CD4-positive, CD25-positive, alpha-beta regulatory T cell (primary cell): ENCODE results near the gene SOX2. TPM values are rescaled to one million over a fixed set of nuclear protein-coding genes. Genes with fewer than 3 reads are reported as not detected.

ENCODE experiments used
- ATAC-seq, 2 donors: fragments of 150-1000 bp; cut with Tn5 transposase; one replicate each; pipeline ENCODE4 v1.10.0; 2021; ENCODE audit warnings: low read depth in 2 of 2, moderate number of reproducible peaks in 2 of 2, moderate library complexity in 1 of 2
- DNase-seq, 3 donors: peaks; one replicate each; pipeline versions ENCODE4 v3.0.0 to v3.0.0-alpha.2; 2012 to 2022; ENCODE audit warnings: mixed read lengths in 1 of 3
- H3K27ac ChIP-seq: one replicate; pipeline ENCODE4 v1.7.0; 2013; ENCODE audit warnings: mild to moderate bottlenecking, low read length; ENCODE audit not compliant: insufficient read depth, poor library complexity, severe bottlenecking
- H3K27me3 ChIP-seq: one replicate; pipeline ENCODE4 v1.7.0; 2013; ENCODE audit warnings: low read length; ENCODE audit not compliant: control insufficient read depth, insufficient read depth
- H3K36me3 ChIP-seq: one replicate; pipeline ENCODE4 v1.7.0; 2013; ENCODE audit warnings: mild to moderate bottlenecking, low read length, moderate library complexity; ENCODE audit not compliant: control insufficient read depth, insufficient read depth
- H3K4me1 ChIP-seq: 2 replicates; pipeline ENCODE4 v1.7.0; 2013; ENCODE audit warnings: mild to moderate bottlenecking, low read length; ENCODE audit not compliant: insufficient read depth, control insufficient read depth, poor library complexity, severe bottlenecking
- H3K4me3 ChIP-seq: one replicate; pipeline ENCODE4 v1.7.0; 2013; ENCODE audit warnings: low read depth, mild to moderate bottlenecking, low read length, moderate library complexity
- H3K9me3 ChIP-seq, 2 experiments: 1 replicate in 1 of 2; 2 replicates in 1 of 2; pipeline ENCODE4 v1.7.0; 2013; ENCODE audit warnings: low read length in 2 of 2, mild to moderate bottlenecking in 1 of 2, moderate library complexity in 1 of 2; ENCODE audit not compliant: control insufficient read depth in 2 of 2
- H3K27ac Mint-ChIP-seq, 3 donors: one replicate each; pipeline ENCODE4 v1.8.0; 2020 to 2022; ENCODE audit warnings: mild to moderate bottlenecking in 3 of 3, mixed read lengths in 3 of 3, moderate library complexity in 2 of 3
- H3K27me3 Mint-ChIP-seq: one replicate; pipeline ENCODE4 v1.8.0; 2022; ENCODE audit warnings: mild to moderate bottlenecking, mixed read lengths
- H3K36me3 Mint-ChIP-seq: one replicate; pipeline ENCODE4 v1.8.0; 2020; ENCODE audit warnings: mixed read lengths
- H3K4me1 Mint-ChIP-seq, 4 donors: one replicate each; pipeline ENCODE4 v1.8.0; 2020 to 2022; ENCODE audit warnings: mixed read lengths in 4 of 4, mild to moderate bottlenecking in 1 of 4
- H3K4me3 Mint-ChIP-seq, 4 donors: one replicate each; pipeline ENCODE4 v1.8.0; 2020 to 2022; ENCODE audit warnings: mild to moderate bottlenecking in 4 of 4, mixed read lengths in 4 of 4, moderate library complexity in 3 of 4
- H3K9me3 Mint-ChIP-seq, 7 donors: one replicate each; pipeline ENCODE4 v1.8.0; 2020 to 2022; ENCODE audit warnings: mixed read lengths in 7 of 7, mild to moderate bottlenecking in 3 of 7, moderate library complexity in 2 of 7
- polyA plus RNA-seq, 4 donors: library from polyadenylated mRNA; unstranded; fragments of 300-500 nt; fragmentation: Illumina TruSeq; gene quantifications; one replicate each; pipeline ENCODE4 v1.2.3, GENCODE V29; 2021
- total RNA-seq: library from RNA; stranded (reverse); gene quantifications from one replicate; pipeline ENCODE4 v1.2.3, GENCODE V29; 2022

Gene SOX2
- total RNA-seq (not detected), polyA plus RNA-seq (not detected)

GRCh38 chr3:181711325-181712135, at the start of gene SOX2:
TSS of gene SOX2 (plus strand) at chr3:181711925. CDS start at chr3:181712361, 436 bp downstream.
- Mint-ChIP-seq H3K27ac (no peak within 1 kb of the TSS), H3K9me3 (peaks cover 0 to 9% (median 0%) of the 10 kb centered on the region in 7 donors), H3K27me3 (peaks cover 65% of the 10 kb centered on the region), H3K36me3 (no peaks in the 10 kb centered on the region), H3K4me1 (peaks cover 4 to 14% (median 10%) of the 10 kb centered on the region in 4 donors), H3K4me3 (peak within 1 kb of the TSS in 2 of 4 donors; percentile 35 to 41)
- H3K36me3 ChIP-seq, result no peaks in the 10 kb centered on the region
- H3K4me1 ChIP-seq, result peaks cover 27% of the 10 kb centered on the region
- peaks cover 3 to 8% of the 10 kb centered on the region in 2 experiments for H3K9me3 ChIP-seq
- peaks cover 64% of the 10 kb centered on the region for H3K27me3 ChIP-seq
- H3K27ac ChIP-seq, result no peak within 1 kb of the TSS
- peak in 1 of 3 donors; percentile 35 for DNase-seq
- peak within 1 kb of the TSS; percentile 32 for H3K4me3 ChIP-seq
- no peak for ATAC-seq

- Mint-ChIP-seq H3K4me3 (no peak overlapping the region), H3K9me3 (peaks cover 0 to 10% (median 2%) of the 10 kb centered on the region in 7 donors), H3K36me3 (no peaks in the 10 kb centered on the region), H3K27ac (no peak overlapping the region), H3K4me1 (peaks cover 0 to 4% (median 0%) of the 10 kb centered on the region in 4 donors), H3K27me3 (no peaks in the 10 kb centered on the region)
- Histone ChIP-seq H3K27me3 (no peaks in the 10 kb centered on the region), H3K36me3 (no peaks in the 10 kb centered on the region), H3K27ac (no peak overlapping the region), H3K9me3 (no peaks in the 10 kb centered on the region), H3K4me1 (no peaks in the 10 kb centered on the region), H3K4me3 (no peak overlapping the region)
- ATAC-seq (no peak), DNase-seq (no peak)
Measured at GRCh38 chr3:181683563-181683962, 28.2 kb upstream of the SOX2 start.

GRCh38 chr3:181687190-181687589, 24.5 kb upstream of the SOX2 start:
- H3K27me3 Mint-ChIP-seq, result peaks cover 5% of the 10 kb centered on the region
- H3K36me3 Mint-ChIP-seq, result no peaks in the 10 kb centered on the region
- no peaks in the 10 kb centered on the region for H3K27me3 ChIP-seq
- H3K9me3 Mint-ChIP-seq, result peaks cover 0 to 2% (median 0%) of the 10 kb centered on the region in 7 donors
- no peaks in the 10 kb centered on the region for H3K36me3 ChIP-seq
- H3K4me3 ChIP-seq, result no peak overlapping the region
- no peak overlapping the region for H3K27ac ChIP-seq
- H3K4me1 Mint-ChIP-seq, result no peaks in the 10 kb centered on the region
- no peak overlapping the region for H3K27ac Mint-ChIP-seq
- ATAC-seq (no peak), DNase-seq (no peak)
- no peaks in the 10 kb centered on the region for H3K9me3 ChIP-seq
- no peak overlapping the region for H3K4me3 Mint-ChIP-seq
- no peaks in the 10 kb centered on the region for H3K4me1 ChIP-seq

GRCh38 chr3:181687731-181688130, 24.0 kb upstream of the SOX2 start:
- Mint-ChIP-seq H3K4me1 (no peaks in the 10 kb centered on the region), H3K4me3 (no peak overlapping the region), H3K9me3 (peaks cover 0 to 3% (median 0%) of the 10 kb centered on the region in 7 donors), H3K27me3 (peaks cover 5% of the 10 kb centered on the region), H3K36me3 (no peaks in the 10 kb centered on the region), H3K27ac (no peak overlapping the region)
- Histone ChIP-seq H3K9me3 (no peaks in the 10 kb centered on the region), H3K27ac (no peak overlapping the region), H3K4me1 (no peaks in the 10 kb centered on the region), H3K4me3 (no peak overlapping the region), H3K27me3 (no peaks in the 10 kb centered on the region), H3K36me3 (no peaks in the 10 kb centered on the region)
- no peak for ATAC-seq
- no peak for DNase-seq

- no peak overlapping the region for H3K4me3 ChIP-seq
- H3K9me3 ChIP-seq, result no peaks in the 10 kb centered on the region
- H3K27me3 ChIP-seq, result no peaks in the 10 kb centered on the region
- Mint-ChIP-seq H3K27ac (no peak overlapping the region), H3K27me3 (peaks cover 14% of the 10 kb centered on the region), H3K9me3 (peaks cover 0 to 3% (median 0%) of the 10 kb centered on the region in 7 donors), H3K36me3 (no peaks in the 10 kb centered on the region), H3K4me3 (no peak overlapping the region), H3K4me1 (no peaks in the 10 kb centered on the region)
- H3K4me1 ChIP-seq, result no peaks in the 10 kb centered on the region
- H3K27ac ChIP-seq, result no peak overlapping the region
- ATAC-seq (no peak), DNase-seq (no peak)
- H3K36me3 ChIP-seq, result no peaks in the 10 kb centered on the region
Measured at GRCh38 chr3:181689546-181689945, 22.2 kb upstream of the SOX2 start.

- Histone ChIP-seq H3K4me3 (no peak overlapping the region), H3K9me3 (no peaks in the 10 kb centered on the region), H3K27me3 (peaks cover 1% of the 10 kb centered on the region), H3K4me1 (no peaks in the 10 kb centered on the region), H3K36me3 (no peaks in the 10 kb centered on the region), H3K27ac (no peak overlapping the region)
- H3K9me3 Mint-ChIP-seq, result peaks cover 0 to 3% (median 0%) of the 10 kb centered on the region in 7 donors
- no peak overlapping the region for H3K27ac Mint-ChIP-seq
- ATAC-seq, result no peak
- H3K4me1 Mint-ChIP-seq, result peaks cover 0 to 2% (median under 1%) of the 10 kb centered on the region in 4 donors
- DNase-seq, result no peak
- no peak overlapping the region for H3K4me3 Mint-ChIP-seq
- no peaks in the 10 kb centered on the region for H3K36me3 Mint-ChIP-seq
- H3K27me3 Mint-ChIP-seq, result peaks cover 20% of the 10 kb centered on the region
Measured at GRCh38 chr3:181690769-181691168, 21.0 kb upstream of the SOX2 start.

GRCh38 chr3:181691901-181692300, 19.8 kb upstream of the SOX2 start:
- Histone ChIP-seq H3K27ac (no peak overlapping the region), H3K4me1 (no peaks in the 10 kb centered on the region), H3K36me3 (no peaks in the 10 kb centered on the region), H3K4me3 (no peak overlapping the region), H3K9me3 (no peaks in the 10 kb centered on the region), H3K27me3 (peaks cover 9% of the 10 kb centered on the region)
- no peak for ATAC-seq
- peaks cover 0 to 11% (median under 1%) of the 10 kb centered on the region in 4 donors for H3K4me1 Mint-ChIP-seq
- no peak for DNase-seq
- no peak overlapping the region for H3K4me3 Mint-ChIP-seq
- peaks cover 0 to 6% (median 0%) of the 10 kb centered on the region in 7 donors for H3K9me3 Mint-ChIP-seq
- peaks cover 29% of the 10 kb centered on the region for H3K27me3 Mint-ChIP-seq
- H3K27ac Mint-ChIP-seq, result no peak overlapping the region
- H3K36me3 Mint-ChIP-seq, result no peaks in the 10 kb centered on the region
